CD4-positive, alpha-beta T cell (primary cell): ENCODE results near the gene LYPD6. TPM values are rescaled to one million over a fixed set of nuclear protein-coding genes. Genes with fewer than 3 reads are reported as not detected.

ENCODE experiments used
- ATAC-seq: fragments of 200-7000 bp; cut with Tn5 transposase; one replicate; pipeline ENCODE4 v1.10.0; 2022; ENCODE audit warnings: mild to moderate bottlenecking; ENCODE audit not compliant: poor library complexity
- CTCF ChIA-PET: fragments of 350-600 bp; sonication (Branson Sonifier 250); formaldehyde crosslinking; loops from one replicate; lab custom pipeline; 2021; ENCODE audit warnings: antibody characterized with exemption, inconsistent platforms; lab: Charles Lee
- POLR2A ChIA-PET: fragments of 350-600 bp; sonication (Branson Sonifier 250); formaldehyde crosslinking; loops from one replicate; lab custom pipeline; 2021; ENCODE audit warnings: antibody characterized with exemption, inconsistent platforms; lab: Charles Lee
- DNase-seq, 14 experiments: peaks; one replicate each; pipeline ENCODE4 v3.0.0-alpha.2; 2013 to 2020; ENCODE audit warnings: mixed read lengths in 2 of 14
- H3K27ac ChIP-seq, 2 donors: one replicate each; pipeline versions ENCODE4 v1.5.1 to v1.7.0; 2013; ENCODE audit warnings: low read length in 2 of 2, low read depth in 1 of 2, mild to moderate bottlenecking in 1 of 2
- H3K27me3 ChIP-seq, 2 experiments: 1 replicate in 1 of 2; 2 replicates in 1 of 2; pipeline versions ENCODE4 v1.6.1 to v1.7.0; 2013; ENCODE audit warnings: low read length in 2 of 2, control low read depth in 1 of 2, mild to moderate bottlenecking in 1 of 2, moderate library complexity in 1 of 2; ENCODE audit not compliant: insufficient read depth in 2 of 2, control insufficient read depth in 1 of 2
- H3K36me3 ChIP-seq: one replicate; pipeline ENCODE4 v1.6.1; 2013; ENCODE audit warnings: low read length, control low read depth; ENCODE audit not compliant: insufficient read depth
- H3K4me1 ChIP-seq: one replicate; pipeline ENCODE4 v1.6.1; 2013; ENCODE audit warnings: low read length, control low read depth; ENCODE audit not compliant: insufficient read depth
- H3K4me3 ChIP-seq: one replicate; pipeline ENCODE4 v1.5.1; 2013; ENCODE audit warnings: mild to moderate bottlenecking, low read length, moderate library complexity
- H3K9me3 ChIP-seq, 2 experiments: 1 replicate in 1 of 2; 2 replicates in 1 of 2; pipeline versions ENCODE4 v1.6.1 to v1.7.0; 2013; ENCODE audit warnings: low read length in 2 of 2, mild to moderate bottlenecking in 2 of 2, control low read depth in 1 of 2, moderate library complexity in 1 of 2; ENCODE audit not compliant: control insufficient read depth in 1 of 2, insufficient read depth in 1 of 2
- H3K27ac Mint-ChIP-seq: one replicate; pipeline ENCODE4 v1.8.0; 2020; ENCODE audit warnings: mixed read lengths
- H3K27me3 Mint-ChIP-seq: one replicate; pipeline ENCODE4 v1.8.0; 2021; ENCODE audit warnings: mixed read lengths
- H3K36me3 Mint-ChIP-seq: one replicate; pipeline ENCODE4 v1.8.0; 2021; ENCODE audit warnings: low read depth, mixed read lengths
- H3K4me1 Mint-ChIP-seq: one replicate; pipeline ENCODE4 v1.8.0; 2021; ENCODE audit warnings: low read depth, mixed read lengths
- H3K4me3 Mint-ChIP-seq: one replicate; pipeline ENCODE4 v1.8.0; 2020; ENCODE audit warnings: mild to moderate bottlenecking, mixed read lengths
- H3K9me3 Mint-ChIP-seq: one replicate; pipeline ENCODE4 v1.8.0; 2020; ENCODE audit warnings: mixed read lengths
- intact Hi-C, 2 experiments: fragments of 100-400 bp; cut with DNase I in 1 of 2; cut with micrococcal nuclease in 1 of 2; formaldehyde crosslinking; loops; one replicate each; pipeline versions ENCODE4 v1.15.1 to v1.9.0; 2023 to 2025; cut with DNase I, micrococcal nuclease
- total RNA-seq, 174 experiments: library from RNA in 2 of 174; stranded (reverse) in 2 of 174; gene quantifications; one replicate each; pipeline ENCODE4 v1.2.3 and lab custom pipeline; 2021 to 2026
- TF ChIP-seq, protein P1 (sequence below): fragments of 200-600 bp; IDR thresholded peaks from one replicate; pipeline ENCODE4 v1.8.0; 2022; ENCODE audit warnings: antibody characterized with exemption, mild to moderate bottlenecking

The LYPD6 gene
- total RNA-seq, 2 experiments from 2014 or later = not detected

DNA sequence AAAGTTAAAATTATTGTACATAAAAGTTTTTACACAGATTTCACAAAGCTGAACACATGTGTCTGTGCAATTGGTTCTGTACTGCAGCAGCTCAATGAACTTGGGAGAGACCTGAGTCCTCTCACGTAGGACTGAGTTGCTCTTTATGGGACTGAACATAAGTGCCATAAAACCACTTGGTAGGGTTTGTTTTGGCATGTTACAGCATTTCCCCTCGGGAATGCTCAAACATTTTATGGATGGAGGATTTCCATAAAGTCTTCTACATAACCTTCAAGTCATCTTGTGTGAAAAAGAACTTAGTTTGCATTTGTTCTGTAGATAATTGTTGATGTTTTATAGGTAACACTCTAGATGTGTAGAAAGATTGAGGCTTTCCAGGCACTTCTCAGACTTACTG lies 15.9 kb downstream of the LYPD6 start:
- no peaks in the 10 kb centered on the region for H3K9me3 Mint-ChIP-seq
- ATAC-seq (no peak), DNase-seq (no peak)
- intact Hi-C loops = no loop called here
- Histone ChIP-seq H3K4me1 (no peaks in the 10 kb centered on the region), H3K27me3 (no peaks in the 10 kb centered on the region), H3K9me3 (no peaks in the 10 kb centered on the region), H3K36me3 (no peaks in the 10 kb centered on the region), H3K4me3 (no peak overlapping the region), H3K27ac (no peak overlapping the region)
- no peaks in the 10 kb centered on the region for H3K36me3 Mint-ChIP-seq
- no peak overlapping the region for H3K27ac Mint-ChIP-seq
- no peak overlapping the region for H3K4me3 Mint-ChIP-seq
- POLR2A ChIA-PET = no interaction called here
- no peaks in the 10 kb centered on the region for H3K4me1 Mint-ChIP-seq
- H3K27me3 Mint-ChIP-seq = peaks cover 5% of the 10 kb centered on the region
- TF ChIP-seq, protein P1, sequence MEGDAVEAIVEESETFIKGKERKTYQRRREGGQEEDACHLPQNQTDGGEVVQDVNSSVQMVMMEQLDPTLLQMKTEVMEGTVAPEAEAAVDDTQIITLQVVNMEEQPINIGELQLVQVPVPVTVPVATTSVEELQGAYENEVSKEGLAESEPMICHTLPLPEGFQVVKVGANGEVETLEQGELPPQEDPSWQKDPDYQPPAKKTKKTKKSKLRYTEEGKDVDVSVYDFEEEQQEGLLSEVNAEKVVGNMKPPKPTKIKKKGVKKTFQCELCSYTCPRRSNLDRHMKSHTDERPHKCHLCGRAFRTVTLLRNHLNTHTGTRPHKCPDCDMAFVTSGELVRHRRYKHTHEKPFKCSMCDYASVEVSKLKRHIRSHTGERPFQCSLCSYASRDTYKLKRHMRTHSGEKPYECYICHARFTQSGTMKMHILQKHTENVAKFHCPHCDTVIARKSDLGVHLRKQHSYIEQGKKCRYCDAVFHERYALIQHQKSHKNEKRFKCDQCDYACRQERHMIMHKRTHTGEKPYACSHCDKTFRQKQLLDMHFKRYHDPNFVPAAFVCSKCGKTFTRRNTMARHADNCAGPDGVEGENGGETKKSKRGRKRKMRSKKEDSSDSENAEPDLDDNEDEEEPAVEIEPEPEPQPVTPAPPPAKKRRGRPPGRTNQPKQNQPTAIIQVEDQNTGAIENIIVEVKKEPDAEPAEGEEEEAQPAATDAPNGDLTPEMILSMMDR = no peak
- CTCF ChIA-PET = no interaction called here

DNA sequence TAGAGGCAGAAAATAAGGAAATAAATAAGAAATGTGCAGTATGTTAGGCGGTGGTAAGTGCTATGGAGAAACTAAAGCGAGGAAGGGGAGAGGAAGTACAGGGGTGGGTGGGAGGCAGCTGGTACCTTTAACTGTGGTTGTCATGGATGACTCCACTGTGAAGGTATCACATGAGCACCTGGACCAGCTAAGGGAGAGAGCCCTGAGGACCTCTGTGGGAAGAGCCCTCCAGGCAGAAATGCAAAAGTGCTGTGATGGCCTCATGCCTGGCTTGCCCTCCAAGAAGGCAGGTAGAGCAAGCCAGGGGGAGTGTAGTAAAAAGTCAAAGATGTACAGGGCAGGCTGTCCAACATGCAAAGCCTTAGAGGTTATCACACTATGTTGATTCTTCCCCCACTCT lies 17.9 kb downstream of the LYPD6 start:
- no peaks in the 10 kb centered on the region for H3K36me3 ChIP-seq
- Mint-ChIP-seq H3K9me3 (no peaks in the 10 kb centered on the region), H3K27ac (no peak overlapping the region), H3K36me3 (no peaks in the 10 kb centered on the region), H3K4me1 (no peaks in the 10 kb centered on the region), H3K4me3 (no peak overlapping the region), H3K27me3 (peaks cover 5% of the 10 kb centered on the region)
- no peak for DNase-seq
- TF ChIP-seq, protein P1 = no peak
- H3K27me3 ChIP-seq = no peaks in the 10 kb centered on the region
- H3K4me1 ChIP-seq = no peaks in the 10 kb centered on the region
- POLR2A ChIA-PET = no interaction called here
- intact Hi-C loops = no loop called here
- no peak for ATAC-seq
- H3K4me3 ChIP-seq = no peak overlapping the region
- no peak overlapping the region for H3K27ac ChIP-seq
- CTCF ChIA-PET = no interaction called here
- H3K9me3 ChIP-seq = no peaks in the 10 kb centered on the region

DNA sequence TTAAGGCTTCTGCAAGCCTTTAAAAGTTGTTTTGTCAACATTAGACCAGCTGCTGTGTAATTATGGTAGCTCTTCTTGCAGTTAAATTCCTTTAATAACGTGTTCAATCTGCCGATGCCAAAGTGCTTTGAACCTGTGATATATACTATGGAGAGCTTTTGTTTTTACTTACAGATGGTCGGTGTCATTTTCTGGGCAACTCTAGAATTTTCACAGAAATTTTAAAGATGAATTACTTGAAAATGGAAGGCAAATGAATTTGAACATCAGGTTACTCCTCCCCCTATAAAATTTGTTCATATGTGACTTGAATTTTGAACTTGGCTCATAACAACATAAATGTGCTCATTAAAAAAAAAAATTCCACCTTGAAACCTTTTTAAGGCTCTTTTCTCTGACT lies 23.0 kb downstream of the LYPD6 start:
- H3K36me3 Mint-ChIP-seq = no peaks in the 10 kb centered on the region
- H3K27me3 Mint-ChIP-seq = peaks cover 5% of the 10 kb centered on the region
- no peak for ATAC-seq
- ChIA-PET POLR2A (no interaction called here), CTCF (no interaction called here)
- intact Hi-C loops = no loop called here
- no peak overlapping the region for H3K27ac Mint-ChIP-seq
- TF ChIP-seq, protein P1 = no peak
- Histone ChIP-seq H3K27ac (no peak overlapping the region), H3K27me3 (no peaks in the 10 kb centered on the region), H3K9me3 (no peaks in the 10 kb centered on the region), H3K36me3 (no peaks in the 10 kb centered on the region), H3K4me3 (no peak overlapping the region), H3K4me1 (no peaks in the 10 kb centered on the region)
- no peak for DNase-seq
- H3K4me3 Mint-ChIP-seq = no peak overlapping the region
- H3K4me1 Mint-ChIP-seq = no peaks in the 10 kb centered on the region
- H3K9me3 Mint-ChIP-seq = no peaks in the 10 kb centered on the region
